Glutamatergic neuron (in vitro differentiated cells): ENCODE results near the gene ARMCX6. TPM values are rescaled to one million over a fixed set of nuclear protein-coding genes. Genes with fewer than 3 reads are reported as not detected.

Experiments used
- DNase-seq: peaks from one replicate; pipeline ENCODE4 v3.0.0; 2022
- H3K27ac Mint-ChIP-seq: one replicate; pipeline ENCODE4 v1.8.0; 2020; ENCODE audit warnings: mild to moderate bottlenecking, mixed read lengths, inconsistent platforms; ENCODE audit not compliant: unreplicated experiment
- H3K27me3 Mint-ChIP-seq: one replicate; pipeline ENCODE4 v1.8.0; 2020; ENCODE audit warnings: mild to moderate bottlenecking, moderate library complexity, mixed read lengths, inconsistent platforms; ENCODE audit not compliant: unreplicated experiment
- H3K36me3 Mint-ChIP-seq: one replicate; pipeline ENCODE4 v1.8.0; 2020; ENCODE audit warnings: mild to moderate bottlenecking, mixed read lengths, inconsistent platforms; ENCODE audit not compliant: unreplicated experiment
- H3K4me1 Mint-ChIP-seq: one replicate; pipeline ENCODE4 v1.8.0; 2020; ENCODE audit warnings: mild to moderate bottlenecking, low read depth, mixed read lengths, inconsistent platforms; ENCODE audit not compliant: unreplicated experiment
- H3K4me3 Mint-ChIP-seq: one replicate; pipeline ENCODE4 v1.8.0; 2020; ENCODE audit warnings: mild to moderate bottlenecking, mixed read lengths, inconsistent platforms; ENCODE audit not compliant: unreplicated experiment
- H3K9me3 Mint-ChIP-seq: one replicate; pipeline ENCODE4 v1.8.0; 2020; ENCODE audit warnings: mild to moderate bottlenecking, moderate library complexity, mixed read lengths, inconsistent platforms; ENCODE audit not compliant: unreplicated experiment
- long read RNA-seq: library from polyadenylated mRNA; unstranded; transcript quantifications from one replicate; pipeline ENCODE4 v2.0.0, GENCODE V29; 2020; ENCODE audit not compliant: unreplicated experiment
- total RNA-seq: library from RNA; stranded (reverse); fragmentation: NEBNext Ultra II Directional; extraction: Animal tissue kit (Norgen Biotek cat#: 25700); gene quantifications from one replicate; pipeline ENCODE4 v1.2.1, GENCODE V29; 2021; ENCODE audit not compliant: unreplicated experiment
- TF ChIP-seq, protein P1 (sequence below): fragments of 200-600 bp; sonication (generic); IDR thresholded peaks from one replicate; pipeline ENCODE4 v1.5.0; 2021; ENCODE audit not compliant: partially characterized antibody, unreplicated experiment

ARMCX6 gene
- total RNA-seq: 47.5 TPM
- long read RNA-seq, transcript ARMCX6-206 (4 exons, 846 nt): major isoform, 7 of 18 reads
- long read RNA-seq, transcript ARMCX6-201 (3 exons, 1,846 nt): major isoform, 7 of 18 reads
- long read RNA-seq, partial matches to known transcripts: 3 of 18 reads
- long read RNA-seq, other reads (novel, unspliced or antisense): 1 of 18 reads

DNA sequence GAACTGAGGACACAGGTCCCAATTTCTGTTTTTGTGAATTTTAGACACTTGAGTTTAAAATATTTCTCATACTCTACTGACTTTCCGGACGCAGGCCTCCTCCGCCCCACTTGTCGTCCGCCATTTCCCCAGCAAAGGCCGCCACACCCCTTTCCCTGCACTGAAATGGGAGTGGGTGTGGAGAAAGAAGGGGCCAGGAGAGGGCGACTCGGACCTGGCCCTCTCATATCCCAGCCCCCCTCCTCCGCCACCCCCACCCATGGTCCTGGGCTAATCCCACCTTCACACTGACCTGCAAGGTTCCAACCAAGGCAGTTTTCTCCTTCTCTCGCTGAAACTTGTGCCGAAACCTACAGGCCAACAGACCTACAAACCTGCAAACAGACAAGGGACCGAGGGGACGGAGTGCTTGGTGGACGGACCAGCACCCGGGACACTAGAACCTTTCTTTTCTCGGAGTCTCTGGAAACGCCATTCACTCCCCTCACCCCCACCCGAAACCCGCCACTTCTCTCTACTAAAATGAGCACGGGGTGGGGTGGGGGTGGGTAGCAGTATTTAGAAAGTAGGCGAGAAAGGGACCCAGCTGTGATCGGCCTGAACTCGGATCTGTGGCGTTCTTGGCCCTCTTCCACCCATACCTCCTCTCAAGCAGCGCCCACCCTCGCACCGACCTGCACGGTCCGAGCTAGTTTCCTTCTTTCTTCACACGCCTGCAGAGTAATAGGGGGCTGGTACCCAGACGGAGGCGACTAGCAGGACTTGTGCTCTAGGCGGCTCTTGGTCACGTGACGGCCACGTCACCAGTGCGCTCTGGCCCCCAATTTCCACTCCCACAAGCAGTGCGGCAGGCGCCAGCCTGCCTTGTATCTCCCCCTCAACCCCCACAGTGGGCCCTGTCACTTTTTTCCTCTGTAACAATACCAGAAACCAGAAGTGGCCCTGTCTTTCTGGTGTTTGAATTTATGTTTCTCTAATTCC is at the start of gene ARMCX6:
Gene ARMCX6 (minus strand): TSS at position 790 of the 981 bp plus-strand sequence. CDS start 1,380 bp downstream, outside the sequence.
- H3K36me3 Mint-ChIP-seq: no peaks in the 10 kb centered on the region

DNA sequence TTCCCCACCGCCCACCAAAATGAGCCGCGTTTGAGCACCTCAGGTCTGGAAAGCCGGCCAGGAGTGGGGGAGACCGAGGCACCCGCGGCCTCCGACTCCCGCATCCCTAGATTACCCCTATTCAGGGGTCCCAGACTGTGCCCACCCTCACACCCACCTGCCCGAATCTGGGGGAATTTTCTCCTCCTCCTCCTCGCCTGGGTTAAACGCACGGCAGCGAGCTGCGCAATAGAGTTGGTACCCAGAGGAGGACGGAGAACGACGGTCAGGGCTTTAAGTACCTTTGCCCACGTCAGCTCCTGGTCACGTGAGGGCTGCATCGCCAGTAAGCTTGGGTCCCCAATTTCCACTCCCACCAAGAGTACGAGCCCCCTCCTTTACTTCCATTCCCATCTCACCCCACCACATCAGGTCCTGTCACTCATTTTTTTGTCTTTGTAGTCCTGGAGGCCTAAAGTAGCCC is 41.8 kb upstream of the ARMCX6 start, which contains the start of gene ARMCX2:
Gene ARMCX2 (minus strand): TSS at position 250 of the 463 bp plus-strand sequence. CDS start 2,262 bp downstream, outside the sequence.
- Mint-ChIP-seq H3K27ac (peak within 1 kb of the TSS; percentile 59), H3K4me3 (peak within 1 kb of the TSS; percentile 85), H3K27me3 (no peaks in the 10 kb centered on the region), H3K4me1 (no peaks in the 10 kb centered on the region), H3K9me3 (peaks cover 1% of the 10 kb centered on the region), H3K36me3 (no peaks in the 10 kb centered on the region)
- TF ChIP-seq, protein P1, sequence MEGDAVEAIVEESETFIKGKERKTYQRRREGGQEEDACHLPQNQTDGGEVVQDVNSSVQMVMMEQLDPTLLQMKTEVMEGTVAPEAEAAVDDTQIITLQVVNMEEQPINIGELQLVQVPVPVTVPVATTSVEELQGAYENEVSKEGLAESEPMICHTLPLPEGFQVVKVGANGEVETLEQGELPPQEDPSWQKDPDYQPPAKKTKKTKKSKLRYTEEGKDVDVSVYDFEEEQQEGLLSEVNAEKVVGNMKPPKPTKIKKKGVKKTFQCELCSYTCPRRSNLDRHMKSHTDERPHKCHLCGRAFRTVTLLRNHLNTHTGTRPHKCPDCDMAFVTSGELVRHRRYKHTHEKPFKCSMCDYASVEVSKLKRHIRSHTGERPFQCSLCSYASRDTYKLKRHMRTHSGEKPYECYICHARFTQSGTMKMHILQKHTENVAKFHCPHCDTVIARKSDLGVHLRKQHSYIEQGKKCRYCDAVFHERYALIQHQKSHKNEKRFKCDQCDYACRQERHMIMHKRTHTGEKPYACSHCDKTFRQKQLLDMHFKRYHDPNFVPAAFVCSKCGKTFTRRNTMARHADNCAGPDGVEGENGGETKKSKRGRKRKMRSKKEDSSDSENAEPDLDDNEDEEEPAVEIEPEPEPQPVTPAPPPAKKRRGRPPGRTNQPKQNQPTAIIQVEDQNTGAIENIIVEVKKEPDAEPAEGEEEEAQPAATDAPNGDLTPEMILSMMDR: no peak
- peak; percentile 32 for DNase-seq

More for the DNA sequence above, at the start of gene ARMCX6:
- Mint-ChIP-seq H3K9me3 (peaks cover 1% of the 10 kb centered on the region), H3K4me3 (peak within 1 kb of the TSS; percentile 91), H3K27me3 (no peaks in the 10 kb centered on the region), H3K27ac (peak within 1 kb of the TSS; percentile 88), H3K4me1 (peaks cover 24% of the 10 kb centered on the region)
- DNase-seq: peak; percentile 71
- TF ChIP-seq, protein P1: peak; percentile 18

DNA sequence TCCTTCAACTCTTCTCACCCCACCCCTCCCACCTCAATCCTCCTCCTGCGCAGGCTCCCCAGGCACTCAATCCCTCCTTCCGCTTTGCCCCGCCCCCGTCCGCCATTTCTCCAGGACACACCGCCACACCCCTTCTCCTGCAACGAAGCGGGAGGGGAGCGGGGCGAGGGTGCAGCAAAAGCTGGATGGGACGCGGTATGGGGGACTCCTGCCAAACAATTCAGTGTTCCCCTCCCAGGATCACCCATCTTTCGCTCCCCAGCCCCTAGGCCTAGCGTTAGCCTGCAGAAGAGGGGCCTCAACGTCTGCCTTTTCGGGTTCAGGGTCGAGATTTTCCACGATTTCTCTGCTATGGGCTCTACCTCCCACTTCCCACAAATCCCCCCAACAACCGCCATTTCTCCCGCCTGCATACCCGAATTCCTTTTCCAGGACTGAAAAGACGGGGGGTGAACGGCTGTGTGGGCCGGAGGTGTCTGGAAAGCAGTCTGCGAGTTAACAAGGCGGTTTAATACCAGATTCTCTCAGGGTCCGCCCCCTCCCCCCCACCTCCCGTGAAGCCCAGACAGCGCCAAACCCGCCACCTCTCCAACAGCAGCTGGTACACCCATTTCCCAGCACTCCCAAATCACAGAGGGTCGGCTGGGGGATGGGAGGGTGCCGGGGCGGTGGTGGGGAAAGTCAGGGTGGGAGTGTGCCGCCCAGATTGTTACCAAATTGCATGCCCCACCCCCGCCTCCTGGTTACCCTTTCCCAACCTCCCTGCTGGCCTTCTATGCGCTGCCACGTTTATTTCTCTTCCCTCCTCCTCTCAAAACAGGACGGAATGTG is 41.1 kb upstream of the ARMCX6 start:
- peak overlapping the region; percentile 85 for H3K4me3 Mint-ChIP-seq
- H3K36me3 Mint-ChIP-seq: no peaks in the 10 kb centered on the region
- H3K27ac Mint-ChIP-seq: peak overlapping the region; percentile 48
- DNase-seq: peak; percentile 82
- H3K4me1 Mint-ChIP-seq: no peaks in the 10 kb centered on the region
- no peaks in the 10 kb centered on the region for H3K27me3 Mint-ChIP-seq
- peaks cover 1% of the 10 kb centered on the region for H3K9me3 Mint-ChIP-seq
- TF ChIP-seq, protein P1: no peak

DNA sequence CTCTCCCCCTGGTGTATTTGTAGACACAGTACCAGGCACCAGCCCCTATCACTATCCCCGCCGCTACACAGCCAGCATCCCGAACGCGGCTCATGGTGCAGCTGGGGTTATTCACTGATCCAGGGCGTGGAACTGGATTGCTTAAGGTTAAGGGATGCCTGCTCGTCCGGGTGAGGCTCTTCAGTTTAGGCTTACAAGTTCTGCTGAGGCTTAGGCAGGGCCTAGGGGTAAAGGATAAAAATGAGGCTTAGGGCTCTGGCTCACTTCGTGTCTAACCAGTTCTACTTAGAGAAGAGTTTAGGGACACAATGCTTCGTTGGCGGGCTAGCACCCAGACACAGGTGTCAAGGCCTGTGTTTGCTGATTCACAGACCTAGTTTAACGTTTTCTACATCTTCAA is 39.7 kb upstream of the ARMCX6 start:
- TF ChIP-seq, protein P1: no peak
- no peaks in the 10 kb centered on the region for H3K4me1 Mint-ChIP-seq
- DNase-seq: no peak
- H3K27me3 Mint-ChIP-seq: no peaks in the 10 kb centered on the region
- H3K9me3 Mint-ChIP-seq: peaks cover 1% of the 10 kb centered on the region
- peak overlapping the region; percentile 85 for H3K4me3 Mint-ChIP-seq
- no peaks in the 10 kb centered on the region for H3K36me3 Mint-ChIP-seq
- H3K27ac Mint-ChIP-seq: no peak overlapping the region
